Coronary artery (tissue), 2 donors: Measurements from ENCODE around the gene MBD2.

Source experiments
- DNase-seq: peaks from one replicate; pipeline ENCODE4 v3.0.0-alpha.2; 2017; ENCODE audit warnings: low spot score
- H3K27ac ChIP-seq, 2 donors: fragments of 200-600 bp; sonication (generic); one replicate each; pipeline ENCODE4 v1.5.1; 2016 to 2019
- H3K4me3 ChIP-seq: fragments of 200-600 bp; sonication (generic); 2 replicates; pipeline ENCODE4 v1.5.1; 2016; ENCODE audit warnings: mild to moderate bottlenecking, moderate library complexity
- TF ChIP-seq, protein P1 (sequence below): fragments of 200-600 bp; sonication (generic); IDR thresholded peaks from one replicate; pipeline ENCODE4 v1.5.1; 2019; ENCODE audit warnings: antibody characterized with exemption

Gene MBD2

DNA sequence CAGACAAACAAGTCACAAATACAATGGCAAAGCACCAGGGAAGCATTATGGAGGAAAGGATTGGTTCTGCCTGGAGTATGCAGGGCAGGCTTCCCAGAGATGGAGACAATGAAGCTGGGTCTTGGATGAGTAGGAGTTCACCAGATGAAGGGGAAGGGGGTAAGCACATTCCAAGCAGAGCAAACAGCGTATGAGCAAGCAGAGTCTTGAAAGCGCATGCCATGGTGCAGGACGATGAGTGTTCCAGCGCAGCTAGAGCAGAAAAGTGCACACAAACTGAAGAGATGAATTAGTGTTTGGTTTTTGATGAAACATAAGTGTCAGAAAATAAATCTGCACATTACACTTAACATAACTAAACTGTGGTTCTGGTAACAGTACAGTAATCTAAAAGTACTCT is 21.6 kb downstream of the MBD2 start:
- H3K27ac ChIP-seq, result no peak overlapping the region
- TF ChIP-seq, protein P1, sequence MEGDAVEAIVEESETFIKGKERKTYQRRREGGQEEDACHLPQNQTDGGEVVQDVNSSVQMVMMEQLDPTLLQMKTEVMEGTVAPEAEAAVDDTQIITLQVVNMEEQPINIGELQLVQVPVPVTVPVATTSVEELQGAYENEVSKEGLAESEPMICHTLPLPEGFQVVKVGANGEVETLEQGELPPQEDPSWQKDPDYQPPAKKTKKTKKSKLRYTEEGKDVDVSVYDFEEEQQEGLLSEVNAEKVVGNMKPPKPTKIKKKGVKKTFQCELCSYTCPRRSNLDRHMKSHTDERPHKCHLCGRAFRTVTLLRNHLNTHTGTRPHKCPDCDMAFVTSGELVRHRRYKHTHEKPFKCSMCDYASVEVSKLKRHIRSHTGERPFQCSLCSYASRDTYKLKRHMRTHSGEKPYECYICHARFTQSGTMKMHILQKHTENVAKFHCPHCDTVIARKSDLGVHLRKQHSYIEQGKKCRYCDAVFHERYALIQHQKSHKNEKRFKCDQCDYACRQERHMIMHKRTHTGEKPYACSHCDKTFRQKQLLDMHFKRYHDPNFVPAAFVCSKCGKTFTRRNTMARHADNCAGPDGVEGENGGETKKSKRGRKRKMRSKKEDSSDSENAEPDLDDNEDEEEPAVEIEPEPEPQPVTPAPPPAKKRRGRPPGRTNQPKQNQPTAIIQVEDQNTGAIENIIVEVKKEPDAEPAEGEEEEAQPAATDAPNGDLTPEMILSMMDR, result no peak
- H3K4me3 ChIP-seq, result no peak overlapping the region
- no peak for DNase-seq

DNA sequence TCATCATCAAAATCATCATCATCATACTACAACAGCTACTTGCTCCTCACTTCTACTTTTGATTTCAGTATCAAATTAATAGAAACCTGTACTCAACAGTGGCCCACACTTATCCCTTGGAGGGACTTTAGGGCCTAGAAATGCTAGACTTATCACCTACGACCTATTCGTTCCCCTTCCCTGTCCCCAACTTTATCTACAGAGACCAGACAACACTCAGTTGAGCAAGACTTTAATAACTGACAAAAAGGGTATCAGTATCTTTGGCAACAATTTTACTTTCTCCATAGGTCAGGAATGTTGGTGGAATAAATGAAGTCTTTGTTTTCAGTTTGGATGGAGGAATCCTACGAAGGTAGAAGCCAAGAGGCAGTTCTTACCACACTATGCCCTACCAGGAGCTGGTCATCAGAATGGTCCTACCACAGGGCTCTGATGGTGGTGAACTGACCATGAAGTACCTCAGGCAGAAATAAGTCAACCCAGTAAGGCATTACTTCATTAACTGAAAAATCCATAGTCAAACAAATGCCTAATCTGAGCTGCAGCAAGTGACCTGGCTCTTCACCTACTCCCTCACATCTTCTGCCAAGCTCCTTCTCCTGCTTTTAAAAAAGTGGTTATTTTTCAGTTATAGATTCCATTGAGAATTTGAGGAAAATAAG is 26.6 kb downstream of the MBD2 start:
- DNase-seq, result no peak
- Histone ChIP-seq H3K27ac (no peak overlapping the region), H3K4me3 (no peak overlapping the region)
- TF ChIP-seq, protein P1, result no peak

DNA sequence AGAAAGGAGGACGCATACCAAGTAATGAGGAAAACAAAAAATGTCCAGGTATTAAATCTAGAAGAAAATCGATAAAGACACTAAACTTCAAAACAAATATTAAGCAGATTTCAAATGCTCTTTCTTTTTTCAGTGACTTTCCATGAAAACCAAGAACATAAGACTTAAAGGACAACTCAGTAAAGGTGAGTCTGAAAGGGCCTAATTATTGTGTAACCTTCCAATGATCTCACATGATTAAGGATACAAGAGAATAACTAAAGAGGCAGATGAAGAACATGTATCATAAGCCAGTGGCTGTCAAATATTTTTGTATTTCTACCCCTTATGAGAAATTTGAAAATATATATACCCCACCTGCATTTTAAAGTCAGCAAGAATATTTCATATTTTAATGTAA is 30.7 kb downstream of the MBD2 start:
- H3K27ac ChIP-seq, result no peak overlapping the region
- no peak for DNase-seq
- TF ChIP-seq, protein P1, result no peak
- no peak overlapping the region for H3K4me3 ChIP-seq

DNA sequence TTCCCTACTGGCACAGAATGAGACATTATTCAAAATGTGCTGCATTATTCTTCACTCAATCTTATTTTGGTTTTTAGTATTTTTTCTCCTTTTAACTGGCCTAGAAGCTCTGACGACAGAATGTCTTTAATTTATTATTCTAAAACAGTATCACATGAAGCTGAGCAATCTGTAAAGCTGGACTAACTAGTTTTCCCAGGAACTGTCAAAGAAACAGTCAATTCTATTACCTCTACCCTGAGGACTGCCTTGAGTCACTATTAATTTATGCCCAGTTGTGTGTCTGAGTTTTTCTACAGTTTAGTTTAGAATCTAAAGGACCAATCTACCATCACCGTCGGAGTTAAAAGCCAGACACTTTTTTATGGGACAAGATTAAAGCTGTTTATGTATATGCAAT is 31.6 kb downstream of the MBD2 start:
- Histone ChIP-seq H3K27ac (no peak overlapping the region), H3K4me3 (no peak overlapping the region)
- TF ChIP-seq, protein P1, result no peak
- DNase-seq, result no peak

DNA sequence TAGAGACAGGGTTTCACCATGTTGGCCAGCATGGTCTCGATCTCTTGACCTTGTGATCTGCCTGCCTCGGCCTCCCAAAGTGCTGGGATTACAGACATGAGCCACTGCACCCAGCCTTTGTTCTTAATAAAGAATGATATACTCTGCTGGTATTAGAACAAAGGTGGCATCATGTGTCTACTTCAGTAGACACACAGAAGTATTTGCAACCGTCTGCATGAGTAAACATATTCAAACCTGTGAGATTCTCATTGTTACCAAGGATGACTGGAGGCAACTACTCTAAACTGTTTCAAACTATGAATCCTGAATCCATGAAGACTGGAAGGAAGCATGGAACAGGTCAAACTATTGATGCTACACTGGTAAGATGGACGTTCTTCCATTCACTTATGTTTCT is 32.1 kb downstream of the MBD2 start:
- no peak for DNase-seq
- Histone ChIP-seq H3K4me3 (no peak overlapping the region), H3K27ac (no peak overlapping the region)
- TF ChIP-seq, protein P1, result no peak

DNA sequence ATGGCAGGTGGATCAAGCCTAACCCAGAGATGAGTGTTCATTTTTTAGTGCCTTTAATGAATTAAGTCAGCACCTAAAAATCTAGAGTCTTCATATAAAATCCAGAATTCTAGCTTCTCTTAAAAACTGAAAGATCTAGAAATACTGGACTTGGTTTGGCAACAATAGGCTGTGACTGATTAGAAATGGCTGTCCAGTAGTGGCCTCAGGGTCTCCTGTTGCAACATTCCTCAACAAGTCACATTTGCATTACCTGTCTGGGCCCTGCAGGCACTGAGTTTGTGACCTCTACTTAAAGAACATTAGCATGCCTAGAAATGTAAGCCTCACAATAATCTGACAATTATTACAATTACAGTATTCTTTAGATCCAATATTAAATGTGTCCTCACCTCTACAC is 33.1 kb downstream of the MBD2 start:
- Histone ChIP-seq H3K27ac (no peak overlapping the region), H3K4me3 (no peak overlapping the region)
- no peak for DNase-seq
- TF ChIP-seq, protein P1, result no peak

DNA sequence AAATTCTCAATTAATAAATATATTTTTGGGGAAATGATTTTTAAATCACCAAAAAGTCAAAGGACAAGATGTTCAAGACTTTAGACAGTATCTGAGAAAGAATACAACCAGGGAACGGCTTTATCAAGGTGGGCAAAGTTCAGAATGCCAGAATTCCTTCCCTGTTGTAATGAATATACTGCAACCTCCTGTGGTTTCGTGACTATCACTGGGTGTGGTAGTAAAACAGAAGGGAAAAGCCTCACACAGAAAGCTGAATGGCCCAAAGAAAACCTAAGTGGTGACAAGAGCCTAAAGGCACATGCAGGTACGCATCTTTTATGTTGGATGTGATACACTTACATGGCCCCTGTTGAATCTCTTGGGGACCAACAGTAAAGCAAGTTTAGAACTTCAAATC is 37.1 kb downstream of the MBD2 start:
- H3K27ac ChIP-seq, result no peak overlapping the region
- H3K4me3 ChIP-seq, result no peak overlapping the region
- TF ChIP-seq, protein P1, result no peak
- DNase-seq, result no peak
